ENCODE data around the gene SLC37A4. TPM values are rescaled to one million over a fixed set of nuclear protein-coding genes. Genes with fewer than 3 reads are reported as not detected.
A peak's percentile ranks its signal among the peaks of the same experiment; 100 is the strongest.
"Not testable (repeated sequence)": the region's sequence is repeated elsewhere in the genome, so short reads cannot be mapped to it uniquely, and the experiment has no call there.

SLC37A4 gene
- total RNA-seq, 1 donor from 2014 or later, result 31.7 TPM

- not testable (repeated sequence) for H3K27ac Mint-ChIP-seq; H3K4me3 Mint-ChIP-seq (ENCODE audit: low read depth); H3K9me3 Mint-ChIP-seq; DNase-seq (ENCODE audit: low spot score); H3K36me3 Mint-ChIP-seq (ENCODE audit: low read depth); H3K27me3 Mint-ChIP-seq (ENCODE audit: low read depth)
- H3K4me1 Mint-ChIP-seq (ENCODE audit: low read depth), result peaks cover 15% of the 10 kb centered on the region
- intact Hi-C loops (cut with micrococcal nuclease), result loop anchor here (5.0 kb wide), 1 partner anchor 36 kb away; the partner anchor contains the start of gene CENATAC
Observed at GRCh38 chr11:119033421-119033820, 2.7 kb upstream of the SLC37A4 start.

- Mint-ChIP-seq H3K27me3 (ENCODE audit: low read depth) (no peaks in the 10 kb centered on the region), H3K9me3 (no peaks in the 10 kb centered on the region), H3K36me3 (ENCODE audit: low read depth) (peaks cover 15% of the 10 kb centered on the region), H3K4me3 (ENCODE audit: low read depth) (no peak overlapping the region), H3K4me1 (ENCODE audit: low read depth) (peaks cover 15% of the 10 kb centered on the region), H3K27ac (no peak overlapping the region)
- no peak for DNase-seq (ENCODE audit: low spot score)
- intact Hi-C loops (cut with micrococcal nuclease), result loop anchor here (2.0 to 5.0 kb wide), 2 partner anchors 35 to 63 kb away; partner anchors contain the start of gene CENATAC
Observed at GRCh38 chr11:119031912-119032280, 1.2 kb upstream of the SLC37A4 start.

DNA sequence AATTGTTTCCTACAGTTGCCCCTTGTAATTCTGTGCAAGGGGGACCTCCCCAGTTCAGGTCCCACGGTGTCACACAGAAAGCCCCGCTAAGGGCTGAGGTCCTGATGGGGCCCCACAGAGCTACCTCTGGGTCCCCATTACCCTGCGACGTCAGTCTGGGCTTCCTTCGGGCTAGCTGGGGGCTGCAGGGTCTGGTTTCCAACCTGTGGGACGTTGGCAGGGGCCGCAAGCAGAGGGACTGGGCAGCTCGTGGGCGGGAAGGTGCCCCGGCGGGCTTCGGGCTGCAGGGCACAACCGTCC is 698 bp downstream of the SLC37A4 start:
- Mint-ChIP-seq H3K4me3 (ENCODE audit: low read depth) (peak overlapping the region; percentile 75), H3K27me3 (ENCODE audit: low read depth) (no peaks in the 10 kb centered on the region), H3K36me3 (ENCODE audit: low read depth) (peaks cover 23% of the 10 kb centered on the region), H3K9me3 (no peaks in the 10 kb centered on the region), H3K27ac (peak overlapping the region; percentile 60), H3K4me1 (ENCODE audit: low read depth) (peaks cover 16% of the 10 kb centered on the region)
- DNase-seq (ENCODE audit: low spot score), result no peak
- intact Hi-C loops (cut with micrococcal nuclease), result loop anchor here (1.0 to 5.0 kb wide), 5 partner anchors 12 to 65 kb away; partner anchors contain the start of genes CENATAC, HYOU1, RPS25 and TRAPPC4

DNA sequence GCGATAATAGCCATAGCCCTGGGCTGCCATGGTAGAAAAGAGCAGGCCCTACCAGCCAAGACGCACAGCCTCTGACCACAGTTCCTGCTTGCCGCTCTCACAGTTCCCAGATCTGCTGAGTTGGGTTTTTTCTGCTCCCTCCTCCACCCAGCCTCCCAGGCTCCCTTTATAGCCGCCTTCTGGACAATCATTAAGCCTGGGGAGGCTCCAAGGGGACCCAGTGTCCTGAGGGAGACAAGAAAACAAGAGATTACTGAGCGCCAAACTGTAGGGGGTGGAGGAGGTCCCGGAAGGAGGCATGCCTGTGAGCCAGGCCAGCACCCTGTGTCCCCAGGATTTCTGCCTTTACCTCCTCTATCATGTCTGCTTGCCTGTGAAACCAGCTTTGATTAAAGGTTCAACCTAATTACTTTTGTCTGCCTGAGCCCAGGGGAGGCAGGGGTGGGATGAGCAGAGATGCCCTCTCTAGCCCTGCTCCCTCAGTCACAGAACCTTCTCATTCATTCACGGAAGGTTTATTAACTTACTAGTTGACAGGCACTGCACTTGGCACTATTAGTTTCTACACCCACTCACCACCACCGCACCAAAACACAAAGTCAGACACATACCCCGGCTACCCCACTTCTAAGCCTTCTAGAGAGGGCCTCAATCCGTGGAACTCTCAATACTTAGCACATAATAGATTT is 1.2 kb downstream of the SLC37A4 start:
- Mint-ChIP-seq H3K27ac (peak overlapping the region; percentile 60), H3K9me3 (no peaks in the 10 kb centered on the region), H3K4me1 (ENCODE audit: low read depth) (peaks cover 19% of the 10 kb centered on the region), H3K36me3 (ENCODE audit: low read depth) (peaks cover 28% of the 10 kb centered on the region), H3K4me3 (ENCODE audit: low read depth) (peak overlapping the region; percentile 75), H3K27me3 (ENCODE audit: low read depth) (no peaks in the 10 kb centered on the region)
- DNase-seq (ENCODE audit: low spot score), result no peak
- intact Hi-C loops (cut with micrococcal nuclease), result loop anchor here (1.0 to 5.0 kb wide), 5 partner anchors 11 to 65 kb away; partner anchors contain the start of genes CENATAC, HYOU1, RPS25 and TRAPPC4

DNA sequence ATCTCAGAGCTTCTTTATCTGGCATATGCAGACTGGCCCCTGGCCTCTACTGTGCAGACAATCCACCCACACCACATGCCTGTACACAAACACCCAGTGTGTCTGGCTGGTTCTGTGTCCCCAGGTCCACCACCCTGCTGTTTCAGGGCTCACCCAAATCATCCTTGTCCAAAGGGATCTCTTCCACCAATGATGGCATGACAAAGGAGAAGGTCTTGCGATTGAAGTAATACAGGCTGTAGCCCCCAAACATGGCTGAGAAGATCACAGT is 1.7 kb downstream of the SLC37A4 start:
- Mint-ChIP-seq H3K9me3 (no peaks in the 10 kb centered on the region), H3K27ac (peak overlapping the region; percentile 4), H3K4me1 (ENCODE audit: low read depth) (peaks cover 19% of the 10 kb centered on the region), H3K27me3 (ENCODE audit: low read depth) (no peaks in the 10 kb centered on the region), H3K36me3 (ENCODE audit: low read depth) (peaks cover 33% of the 10 kb centered on the region), H3K4me3 (ENCODE audit: low read depth) (peak overlapping the region; percentile 75)
- no peak for DNase-seq (ENCODE audit: low spot score)
- intact Hi-C loops (cut with micrococcal nuclease), result no loop called here

DNA sequence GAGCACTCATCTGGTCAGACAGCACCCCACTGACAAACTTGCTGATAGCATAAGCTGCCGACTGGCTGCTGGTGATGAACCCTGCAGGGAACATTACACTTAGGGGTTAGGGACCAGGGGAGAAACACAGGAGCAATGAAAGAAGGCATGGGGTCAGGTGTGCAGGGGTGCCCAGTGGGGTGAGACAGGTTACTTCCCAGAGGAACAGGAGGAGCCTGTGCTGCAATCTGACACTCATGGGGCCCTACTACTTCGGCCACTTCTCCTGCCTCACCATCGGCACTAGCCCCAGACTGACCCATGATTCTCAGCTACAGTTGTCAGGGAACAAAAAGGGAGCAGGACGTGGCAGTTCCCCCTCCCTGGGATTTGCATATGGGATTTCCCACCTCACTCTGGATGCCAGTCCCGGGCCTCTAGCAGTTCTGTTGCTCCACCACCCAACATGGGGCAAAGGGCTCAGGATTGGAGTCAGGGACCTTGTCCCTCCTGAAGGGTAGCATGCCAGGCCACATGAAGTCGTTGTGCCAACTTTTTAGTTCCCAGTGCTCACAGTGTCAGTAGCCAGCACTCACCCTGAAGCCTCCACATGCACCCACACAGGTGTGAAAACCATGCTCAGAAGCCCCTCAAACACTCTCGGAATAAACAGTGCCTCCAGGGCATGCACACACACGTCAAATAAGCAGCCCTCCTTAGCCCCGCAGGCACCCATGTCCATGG is 2.2 kb downstream of the SLC37A4 start:
- H3K4me1 Mint-ChIP-seq (ENCODE audit: low read depth), result peaks cover 22% of the 10 kb centered on the region
- no peak for DNase-seq (ENCODE audit: low spot score)
- peak overlapping the region; percentile 4 for H3K27ac Mint-ChIP-seq
- H3K36me3 Mint-ChIP-seq (ENCODE audit: low read depth), result peaks cover 38% of the 10 kb centered on the region
- no peaks in the 10 kb centered on the region for H3K27me3 Mint-ChIP-seq (ENCODE audit: low read depth)
- intact Hi-C loops (cut with micrococcal nuclease), result no loop called here
- peak overlapping the region; percentile 75 for H3K4me3 Mint-ChIP-seq (ENCODE audit: low read depth)
- H3K9me3 Mint-ChIP-seq, result no peaks in the 10 kb centered on the region

- no peaks in the 10 kb centered on the region for H3K27me3 Mint-ChIP-seq (ENCODE audit: low read depth)
- H3K4me1 Mint-ChIP-seq (ENCODE audit: low read depth), result peaks cover 23% of the 10 kb centered on the region
- intact Hi-C loops (cut with micrococcal nuclease), result no loop called here
- peaks cover 46% of the 10 kb centered on the region for H3K36me3 Mint-ChIP-seq (ENCODE audit: low read depth)
- H3K4me3 Mint-ChIP-seq (ENCODE audit: low read depth), result no peak overlapping the region
- no peaks in the 10 kb centered on the region for H3K9me3 Mint-ChIP-seq
- no peak for DNase-seq (ENCODE audit: low spot score)
- no peak overlapping the region for H3K27ac Mint-ChIP-seq
Observed at GRCh38 chr11:119027561-119028345, 2.9 kb downstream of the SLC37A4 start.

GRCh38 chr11:119026970-119027369 is 3.7 kb downstream of the SLC37A4 start:
- DNase-seq (ENCODE audit: low spot score), result no peak
- H3K36me3 Mint-ChIP-seq (ENCODE audit: low read depth), result peaks cover 51% of the 10 kb centered on the region
- no peaks in the 10 kb centered on the region for H3K9me3 Mint-ChIP-seq
- intact Hi-C loops (cut with micrococcal nuclease), result no loop called here
- no peaks in the 10 kb centered on the region for H3K27me3 Mint-ChIP-seq (ENCODE audit: low read depth)
- no peak overlapping the region for H3K4me3 Mint-ChIP-seq (ENCODE audit: low read depth)
- no peak overlapping the region for H3K27ac Mint-ChIP-seq
- H3K4me1 Mint-ChIP-seq (ENCODE audit: low read depth), result peaks cover 23% of the 10 kb centered on the region

DNA sequence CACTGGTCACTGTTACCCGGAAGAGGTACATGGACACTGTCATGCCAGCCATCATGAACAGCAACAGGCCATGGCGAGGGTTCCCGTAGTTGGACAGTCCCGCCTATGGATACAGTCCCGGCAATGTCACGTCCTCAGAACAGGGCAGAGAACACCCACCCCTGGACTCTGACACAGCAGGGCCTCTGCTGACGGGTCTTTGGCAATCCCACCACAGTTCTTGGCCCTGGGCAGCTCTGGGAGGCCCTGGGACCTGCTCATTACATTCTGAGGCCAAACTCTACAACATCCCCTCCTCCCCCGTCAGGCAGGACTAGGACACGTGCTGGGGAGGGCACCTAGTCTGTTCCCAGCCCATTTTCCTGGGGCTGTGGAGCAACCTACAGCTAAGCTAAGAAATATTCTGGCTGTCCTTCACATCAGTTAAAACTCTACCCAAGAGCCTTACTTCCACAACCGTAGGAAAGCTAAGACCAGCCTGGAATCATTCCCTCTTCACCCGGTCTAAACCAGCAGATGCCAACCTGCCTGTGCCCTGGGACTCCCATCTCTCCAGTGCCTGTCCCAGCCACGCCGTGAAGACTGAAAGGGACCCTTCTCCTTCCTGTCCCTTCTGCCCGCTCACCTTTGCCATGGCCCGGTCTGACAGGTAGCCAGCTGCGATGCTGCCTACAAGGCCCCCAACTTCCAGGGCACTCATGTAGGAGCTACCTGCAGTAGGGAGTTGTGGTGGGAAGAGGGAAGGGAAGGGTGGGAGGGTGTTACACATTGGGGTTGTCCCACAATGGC is 4.5 kb downstream of the SLC37A4 start:
- DNase-seq (ENCODE audit: low spot score), result no peak
- H3K27ac Mint-ChIP-seq, result no peak overlapping the region
- H3K4me1 Mint-ChIP-seq (ENCODE audit: low read depth), result peaks cover 28% of the 10 kb centered on the region
- H3K27me3 Mint-ChIP-seq (ENCODE audit: low read depth), result no peaks in the 10 kb centered on the region
- intact Hi-C loops (cut with micrococcal nuclease), result no loop called here
- H3K4me3 Mint-ChIP-seq (ENCODE audit: low read depth), result no peak overlapping the region
- H3K36me3 Mint-ChIP-seq (ENCODE audit: low read depth), result peaks cover 58% of the 10 kb centered on the region
- no peaks in the 10 kb centered on the region for H3K9me3 Mint-ChIP-seq

- no peak for DNase-seq (ENCODE audit: low spot score)
- H3K9me3 Mint-ChIP-seq, result no peaks in the 10 kb centered on the region
- H3K4me3 Mint-ChIP-seq (ENCODE audit: low read depth), result no peak overlapping the region
- H3K27ac Mint-ChIP-seq, result no peak overlapping the region
- H3K27me3 Mint-ChIP-seq (ENCODE audit: low read depth), result no peaks in the 10 kb centered on the region
- peaks cover 59% of the 10 kb centered on the region for H3K36me3 Mint-ChIP-seq (ENCODE audit: low read depth)
- H3K4me1 Mint-ChIP-seq (ENCODE audit: low read depth), result peaks cover 28% of the 10 kb centered on the region
- intact Hi-C loops (cut with micrococcal nuclease), result no loop called here
Observed at GRCh38 chr11:119025541-119025940, 5.1 kb downstream of the SLC37A4 start.

DNA sequence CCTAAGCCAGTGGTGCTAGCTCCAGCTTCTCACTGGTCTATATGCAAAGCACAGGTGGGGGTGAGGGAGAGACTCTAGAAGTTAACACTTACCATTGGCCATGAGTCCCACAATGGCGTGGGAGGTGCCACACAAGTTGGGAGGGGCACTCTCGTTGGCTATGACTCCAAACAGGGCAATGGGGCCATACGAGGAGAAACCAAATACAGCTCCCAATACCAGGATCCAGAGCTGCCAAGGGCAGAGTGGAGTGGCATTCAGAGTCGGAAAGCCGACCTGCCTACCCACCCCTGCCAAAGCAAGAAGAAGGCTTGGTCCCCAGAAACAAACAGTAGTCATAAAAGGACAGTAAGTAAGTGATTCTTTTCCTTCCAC is 5.6 kb downstream of the SLC37A4 start:
- Mint-ChIP-seq H3K27ac (no peak overlapping the region), H3K36me3 (ENCODE audit: low read depth) (peaks cover 63% of the 10 kb centered on the region), H3K4me1 (ENCODE audit: low read depth) (peaks cover 32% of the 10 kb centered on the region), H3K9me3 (no peaks in the 10 kb centered on the region), H3K27me3 (ENCODE audit: low read depth) (no peaks in the 10 kb centered on the region), H3K4me3 (ENCODE audit: low read depth) (no peak overlapping the region)
- intact Hi-C loops (cut with micrococcal nuclease), result no loop called here
- DNase-seq (ENCODE audit: low spot score), result no peak

DNA sequence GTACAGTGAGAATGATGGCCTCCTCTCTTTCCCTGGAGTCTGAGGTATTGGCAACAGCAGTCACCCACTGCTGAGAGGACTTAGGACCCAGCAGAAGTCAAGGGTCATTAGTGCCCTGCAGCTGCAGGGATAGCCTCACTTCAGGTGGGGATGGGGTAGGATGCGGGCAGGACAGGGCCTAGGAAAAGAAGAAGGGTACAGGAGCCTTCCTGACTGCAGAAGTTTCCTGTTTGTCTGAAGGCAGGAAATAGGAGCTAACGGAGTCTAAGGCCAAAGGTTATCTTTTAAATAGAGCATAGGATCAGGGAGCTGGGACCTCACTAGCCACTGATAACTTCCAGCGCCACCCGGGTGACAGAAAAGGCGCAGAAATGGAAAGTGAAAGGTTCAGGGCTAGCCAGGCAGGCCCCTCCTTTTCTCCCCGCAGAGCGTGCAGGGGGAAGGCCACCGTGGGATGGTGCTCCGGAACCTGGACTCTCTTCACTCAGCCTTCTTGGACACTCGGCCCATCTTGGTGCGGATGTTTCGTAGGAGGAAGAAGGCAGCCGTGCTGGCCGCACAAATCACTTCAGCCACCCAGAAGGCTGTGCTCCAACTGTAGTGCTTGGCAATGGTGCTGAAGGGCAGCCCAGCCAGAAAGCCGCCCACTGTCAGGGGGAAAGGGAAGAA is 6.1 kb downstream of the SLC37A4 start:
- intact Hi-C loops (cut with micrococcal nuclease), result no loop called here
- Mint-ChIP-seq H3K27me3 (ENCODE audit: low read depth) (no peaks in the 10 kb centered on the region), H3K27ac (no peak overlapping the region), H3K9me3 (no peaks in the 10 kb centered on the region), H3K4me3 (ENCODE audit: low read depth) (no peak overlapping the region), H3K36me3 (ENCODE audit: low read depth) (peaks cover 68% of the 10 kb centered on the region), H3K4me1 (ENCODE audit: low read depth) (peaks cover 32% of the 10 kb centered on the region)
- no peak for DNase-seq (ENCODE audit: low spot score)

Data from activated T-helper 2 cell treated with anti-CD3 and anti-CD28 coated beads, Interferon-gamma antibody, Interleukin-2, Interleukin-4, amounts not matched to agents 10 μg/mL and 5 μg/mL and 100 μg/mL, durations not matched to agents 14 hours and 24 hours and 36 hours (primary cell).